OCI-M2 (cell line): ENCODE measurements around the gene CCDC38.

ENCODE experiments used
- DNase-seq: peaks from one replicate; lab custom pipeline; 2025; ENCODE audit not compliant: unreplicated experiment; lab: John Stamatoyannopoulos, UW

CCDC38 gene

DNA sequence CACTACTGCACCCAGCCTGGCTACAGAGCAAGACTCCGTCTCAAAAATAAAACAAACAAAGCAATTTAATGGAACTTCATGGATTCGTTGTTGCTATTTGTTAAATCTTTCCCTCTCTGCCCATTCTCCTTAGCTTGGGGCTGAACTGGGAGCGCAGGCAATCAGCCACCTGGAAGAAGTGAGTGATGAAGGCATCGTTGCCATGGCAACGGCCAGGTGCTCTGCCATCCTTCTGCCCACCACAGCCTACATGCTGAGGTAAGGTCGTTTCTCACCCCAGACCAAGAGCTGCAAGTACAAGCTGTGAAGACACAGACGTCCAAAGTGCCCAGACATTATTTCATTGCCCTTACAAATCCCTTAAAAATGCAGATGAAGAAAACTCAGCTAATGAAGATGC is 19.8 kb upstream of the CCDC38 start:
- no peak for DNase-seq

DNA sequence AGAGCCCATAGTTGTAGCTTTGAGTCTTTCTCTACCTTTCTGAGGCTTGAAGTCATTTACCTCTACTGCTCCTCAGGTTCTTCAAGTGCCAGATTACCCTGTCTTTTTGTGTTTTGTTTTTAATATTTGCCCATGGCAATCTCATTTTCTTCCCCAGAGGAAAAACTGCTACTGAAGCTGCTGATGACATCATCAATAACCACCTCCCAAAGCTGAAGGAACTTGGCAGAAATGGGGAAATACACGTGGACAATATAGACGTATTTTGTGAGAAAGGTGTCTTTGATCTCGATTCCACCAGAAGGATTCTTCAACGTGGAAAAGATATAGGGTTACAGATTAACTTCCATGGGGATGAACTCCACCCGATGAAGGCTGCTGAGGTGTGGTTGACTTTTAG is 17.8 kb upstream of the CCDC38 start:
- no peak for DNase-seq

DNA sequence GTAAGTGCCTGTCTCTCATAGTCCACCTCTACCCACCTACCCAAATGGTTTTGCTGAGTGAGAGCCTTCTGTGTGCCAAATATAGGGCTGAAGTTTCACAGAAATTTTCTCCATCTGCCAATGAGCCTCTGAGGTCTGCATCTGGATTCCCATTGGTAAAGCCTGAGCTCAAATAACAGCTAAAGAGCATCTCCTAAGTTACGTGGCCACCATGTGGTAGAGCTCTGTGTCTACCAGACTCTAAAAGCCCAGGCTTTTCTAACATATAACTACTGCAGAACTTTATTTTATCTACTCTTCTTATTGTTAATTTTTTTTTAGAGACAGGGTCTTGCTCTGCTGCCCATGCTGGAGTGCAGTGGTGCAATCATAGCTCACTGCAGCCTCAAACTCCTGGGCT is 16.7 kb upstream of the CCDC38 start:
- no peak for DNase-seq

DNA sequence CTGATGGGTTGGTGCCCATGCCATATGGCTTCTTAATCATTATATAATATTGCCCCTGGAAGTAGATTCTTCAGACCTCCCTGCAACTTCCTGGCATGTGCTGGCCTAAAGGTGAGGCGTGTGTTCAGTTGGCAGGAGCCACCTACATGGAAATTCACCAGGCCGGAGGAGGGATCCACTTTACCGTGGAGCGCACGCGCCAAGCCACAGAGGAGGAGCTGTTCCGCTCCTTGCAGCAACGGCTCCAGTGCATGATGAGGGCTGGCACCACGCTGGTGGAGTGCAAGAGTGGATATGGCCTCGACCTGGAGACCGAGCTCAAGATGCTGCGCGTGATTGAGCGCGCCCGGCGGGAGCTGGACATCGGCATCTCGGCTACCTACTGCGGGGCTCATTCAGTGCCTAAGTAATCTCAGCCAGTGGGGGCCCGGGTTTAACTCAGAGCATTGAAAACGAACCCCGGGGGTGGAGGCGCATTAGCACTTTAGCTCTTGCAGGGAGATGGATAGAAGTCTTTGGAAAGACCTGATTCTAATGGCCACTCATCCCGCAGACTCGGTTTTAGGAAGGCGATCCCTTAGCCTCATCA is 14.2 kb upstream of the CCDC38 start:
- DNase-seq, result no peak

DNA sequence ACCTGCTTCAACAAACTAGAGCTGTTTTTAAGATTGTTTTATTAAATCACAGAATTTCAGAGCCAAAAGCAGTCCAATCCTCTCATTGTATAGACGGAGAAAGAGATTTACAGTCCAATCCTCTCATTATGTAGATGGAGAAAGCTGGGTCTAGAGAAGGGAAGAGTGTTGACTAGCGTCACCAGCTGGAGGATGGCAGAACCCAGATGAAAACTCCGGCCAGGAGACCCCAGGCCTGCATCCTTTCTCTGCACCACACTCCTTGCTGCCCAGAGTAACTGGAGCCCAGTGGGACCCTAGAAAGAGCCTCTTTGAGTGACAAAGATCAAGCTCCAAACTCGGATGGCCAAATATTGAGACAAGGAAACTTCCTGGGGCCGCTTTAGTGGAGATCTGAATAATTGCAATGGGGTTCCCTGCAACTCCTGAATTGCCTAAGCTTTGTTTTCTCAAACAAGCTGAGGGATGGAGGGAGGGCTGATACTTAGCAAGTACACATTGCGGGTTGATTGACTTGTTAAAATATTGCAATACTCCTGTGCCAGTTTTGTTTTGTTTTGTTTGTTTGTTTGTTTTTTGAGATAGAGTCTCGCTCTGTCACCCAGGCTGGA is 13.2 kb upstream of the CCDC38 start:
- no peak for DNase-seq

DNA sequence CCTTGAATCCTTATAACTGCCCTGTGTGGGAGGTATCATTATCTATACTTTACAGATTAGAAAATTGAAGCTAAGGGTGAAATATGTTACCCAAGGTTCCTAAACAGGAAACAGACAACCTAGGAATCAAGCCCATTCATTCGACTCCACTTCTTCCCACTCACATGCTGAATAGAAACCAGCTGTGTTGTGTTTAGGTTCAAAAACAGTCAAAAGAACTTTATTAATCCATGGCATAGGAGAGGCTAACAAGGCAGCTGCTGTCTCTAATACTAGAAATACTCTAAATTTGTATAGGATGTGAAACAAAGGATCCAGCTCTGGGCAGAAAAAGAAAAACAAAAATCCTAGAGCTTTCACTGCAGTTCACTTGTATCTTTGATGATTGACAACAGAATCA is 10.6 kb upstream of the CCDC38 start:
- DNase-seq, result no peak

DNA sequence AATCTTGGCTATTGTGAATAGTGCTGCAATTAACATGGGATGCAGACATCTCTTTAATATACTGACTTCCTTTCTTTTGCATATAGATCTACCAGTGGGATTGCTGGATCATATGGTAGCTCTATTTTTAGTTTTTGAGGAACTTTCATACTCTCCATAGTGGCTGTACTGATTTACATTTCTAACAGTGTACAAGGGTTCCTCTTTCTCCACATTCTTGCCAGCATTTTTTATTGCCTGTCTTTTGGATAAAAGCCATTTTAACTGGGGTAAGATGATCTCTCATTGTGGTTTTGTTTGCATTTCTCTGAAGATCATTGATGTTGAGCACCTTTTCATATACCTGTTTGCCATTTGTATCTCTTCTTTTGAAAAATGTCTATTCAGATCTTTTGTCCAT is 9.1 kb upstream of the CCDC38 start:
- DNase-seq, result no peak

DNA sequence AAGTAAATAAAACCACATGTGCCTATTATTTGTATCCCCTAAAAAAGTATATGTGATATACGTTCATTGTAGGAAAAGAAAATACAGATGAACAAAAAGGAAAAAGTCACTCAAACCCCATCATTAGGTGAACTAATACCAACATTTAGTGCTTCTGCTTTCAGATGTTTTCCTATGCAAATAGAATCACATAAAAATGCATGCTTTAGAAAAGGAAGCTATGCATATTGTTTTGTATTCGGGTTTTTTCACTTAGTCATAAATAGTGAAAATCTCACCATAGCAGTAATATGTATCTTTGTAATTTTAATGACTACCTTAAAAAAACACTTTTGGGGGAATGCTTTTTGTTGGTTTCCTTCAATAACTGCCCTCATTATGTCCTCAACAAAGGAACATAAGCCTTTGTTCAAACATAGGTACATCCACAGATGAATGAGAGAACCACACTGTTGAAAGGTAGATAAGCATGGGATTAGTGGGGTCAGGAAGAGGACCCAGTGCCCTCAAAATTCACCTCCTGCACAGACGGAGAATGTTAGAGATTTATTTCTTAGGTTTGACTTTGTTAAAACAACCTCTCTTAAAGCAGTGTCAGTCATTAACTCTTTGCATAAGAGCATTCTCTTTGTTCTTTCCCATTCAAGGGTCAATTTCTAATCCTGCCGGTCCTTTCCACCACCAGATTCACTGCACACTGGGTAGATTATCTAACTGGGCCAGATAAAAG is 7.2 kb upstream of the CCDC38 start:
- DNase-seq, result no peak

DNA sequence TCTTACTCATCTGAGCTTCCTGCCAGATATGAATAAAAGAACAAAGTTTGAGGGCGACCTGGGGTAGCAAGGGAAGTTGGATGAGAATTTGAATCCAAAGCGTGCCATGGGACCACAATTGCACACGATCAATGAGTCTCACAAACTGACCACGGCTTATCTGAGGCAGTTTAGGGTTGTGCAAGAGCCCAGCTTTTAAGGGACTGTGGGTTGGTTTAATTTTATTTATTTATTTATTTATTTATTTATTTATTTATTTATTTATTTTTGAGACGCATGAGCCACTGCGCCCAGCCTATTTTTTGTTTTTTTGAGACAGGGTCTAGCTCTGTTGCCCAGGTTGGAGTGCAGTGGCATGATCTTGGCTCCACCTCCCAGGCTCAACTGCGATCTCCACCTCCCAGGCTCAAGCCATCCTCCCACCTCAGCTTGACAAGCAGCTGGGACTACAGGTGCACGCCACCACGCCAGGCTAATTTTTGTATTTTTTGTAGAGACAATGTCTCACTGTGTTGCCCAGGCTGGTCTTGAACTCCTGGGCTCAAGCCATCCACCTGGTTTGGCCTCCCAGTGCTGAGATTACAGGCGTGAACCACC is 1.8 kb upstream of the CCDC38 start:
- DNase-seq, result no peak

DNA sequence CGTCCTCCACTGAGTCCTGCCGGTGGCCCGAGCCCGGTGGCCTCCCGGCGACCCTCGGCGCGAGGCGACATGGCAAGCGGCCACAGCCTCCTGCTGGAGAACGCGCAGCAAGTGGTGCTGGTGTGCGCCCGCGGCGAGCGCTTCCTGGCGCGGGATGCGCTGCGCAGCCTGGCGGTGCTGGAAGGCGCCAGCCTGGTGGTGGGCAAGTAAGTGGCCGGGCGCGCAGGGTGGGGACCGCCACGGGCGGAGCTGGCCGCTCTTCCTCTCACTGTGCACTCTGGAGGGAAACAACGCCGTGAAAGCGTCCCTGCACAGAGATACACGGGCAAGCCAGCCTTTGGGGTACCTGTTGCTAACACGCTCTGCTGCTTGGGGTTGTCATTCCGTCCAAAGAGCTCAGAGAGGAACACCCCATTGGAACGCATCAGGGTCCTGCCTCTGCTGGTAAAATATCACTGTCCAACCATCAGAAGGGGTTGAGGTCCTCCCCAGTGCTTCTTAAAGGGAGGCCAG is 972 bp upstream of the CCDC38 start, which contains the start of gene AMDHD1:
Gene AMDHD1 (plus strand): TSS at position 2 of the 513 bp plus-strand sequence. CDS start 68 bp downstream, at position 70.
- no peak for DNase-seq

DNA sequence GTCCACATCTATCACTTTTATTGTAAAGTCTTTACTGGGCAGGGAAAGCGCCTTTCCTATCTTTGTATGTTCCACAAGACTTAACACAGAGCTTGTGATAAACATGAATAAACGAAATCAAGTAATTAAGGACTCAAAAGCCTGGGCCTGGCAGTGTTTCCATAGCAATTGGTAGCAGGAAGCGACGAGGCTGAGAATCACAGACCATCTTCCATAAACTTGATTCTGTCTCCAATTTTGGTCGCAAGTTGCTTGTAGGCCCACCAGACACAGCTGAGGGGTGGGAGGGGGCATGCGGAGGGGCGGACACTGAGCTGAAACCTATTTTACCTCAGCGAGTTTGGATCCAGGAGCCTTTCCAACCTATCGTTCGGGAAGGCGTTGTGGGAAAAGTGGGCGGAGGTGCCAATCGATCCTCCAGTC is 302 bp downstream of the CCDC38 start:
- DNase-seq, result no peak

DNA sequence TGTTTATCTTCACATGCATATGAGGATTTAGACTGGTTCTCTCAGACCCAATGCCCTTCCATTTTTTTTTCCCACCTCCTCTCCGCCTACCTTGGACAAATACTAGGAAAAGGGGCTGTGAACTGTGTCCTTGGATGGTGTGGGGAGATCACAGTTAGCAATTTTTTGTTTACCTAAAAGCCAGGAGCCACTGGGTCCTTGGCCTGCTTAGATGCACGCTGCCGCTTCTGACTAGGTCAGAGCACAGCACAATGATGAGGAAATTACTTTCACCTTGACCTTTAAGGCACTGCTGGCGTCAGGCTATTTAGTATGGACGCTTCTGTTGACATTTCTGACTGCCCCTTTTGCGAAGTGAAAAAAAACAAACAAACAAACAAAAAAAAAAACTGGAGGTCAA is 1.9 kb downstream of the CCDC38 start:
- DNase-seq, result no peak

DNA sequence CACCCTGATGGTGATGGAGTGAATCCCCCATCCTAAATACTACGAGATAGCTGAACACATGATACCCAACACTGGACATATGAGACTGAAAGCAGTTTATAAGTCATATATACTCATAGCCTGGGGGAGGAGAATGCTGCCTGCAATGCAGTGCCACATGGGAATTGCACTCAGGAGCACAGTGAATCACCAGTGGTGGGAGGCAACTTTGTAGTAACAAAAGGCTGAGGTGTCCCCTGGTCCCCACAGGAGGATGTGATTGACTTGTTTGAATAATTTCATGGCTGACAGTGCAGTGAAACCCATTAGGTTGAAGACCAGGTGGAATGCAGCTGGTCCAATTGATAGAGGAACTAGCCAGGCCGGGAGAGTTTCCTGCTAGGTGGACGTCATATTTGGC is 20.2 kb downstream of the CCDC38 start:
- no peak for DNase-seq

DNA sequence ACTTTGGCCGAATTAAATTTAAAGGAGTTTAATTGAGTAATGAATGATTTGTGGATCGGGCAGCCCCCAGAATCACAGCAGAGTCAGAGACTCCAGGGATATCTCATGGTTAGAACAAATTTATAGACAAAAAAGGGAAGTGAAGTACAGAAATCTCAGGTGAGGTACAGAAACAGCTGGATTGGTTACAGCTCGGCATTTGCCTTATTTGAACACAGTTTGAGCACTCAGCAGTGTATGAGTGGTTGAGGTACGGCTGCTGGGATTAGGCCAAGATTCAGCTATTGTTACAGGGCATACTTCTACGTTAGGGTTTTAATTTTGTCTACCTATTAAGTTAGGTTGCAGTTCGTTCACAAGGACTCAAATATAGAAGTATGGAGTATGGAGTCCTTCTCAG is 23.3 kb downstream of the CCDC38 start:
- DNase-seq, result no peak

DNA sequence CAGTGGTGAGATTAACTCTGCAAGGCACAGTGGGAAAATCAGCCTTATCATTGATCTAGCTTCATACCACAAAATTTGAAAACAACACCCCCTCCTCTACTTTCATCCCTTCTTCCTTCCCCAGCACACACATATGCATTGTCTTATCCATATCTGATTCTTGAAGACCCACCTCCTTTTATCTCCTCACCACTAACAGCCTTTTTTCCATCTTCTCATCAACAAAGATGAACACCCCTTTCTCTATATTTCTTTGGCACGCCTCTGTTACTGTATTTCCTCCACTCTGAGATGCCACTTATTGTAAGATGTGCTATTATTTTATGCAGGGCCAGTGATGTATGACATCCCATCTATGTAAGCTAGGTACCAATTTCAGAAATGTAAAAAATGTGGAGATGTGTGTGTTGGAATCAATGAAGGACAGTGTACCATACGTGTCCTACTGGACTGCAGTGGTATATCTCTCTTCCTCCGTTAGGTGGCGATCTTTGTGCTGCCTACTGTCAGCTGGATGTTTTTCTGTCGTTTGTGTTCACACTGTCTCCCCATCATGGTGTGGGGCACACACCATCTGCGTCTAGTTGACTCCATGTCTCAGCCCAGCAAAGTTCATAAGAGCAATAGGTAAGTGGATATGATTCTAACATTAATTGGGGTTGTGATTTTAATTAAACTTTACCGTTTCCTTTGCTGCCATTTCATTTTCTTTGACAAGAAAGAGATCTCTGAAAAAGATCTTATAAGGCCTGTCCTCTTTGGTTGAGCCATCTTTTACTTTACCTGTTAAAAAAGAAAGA is 24.0 kb downstream of the CCDC38 start:
- DNase-seq, result no peak

DNA sequence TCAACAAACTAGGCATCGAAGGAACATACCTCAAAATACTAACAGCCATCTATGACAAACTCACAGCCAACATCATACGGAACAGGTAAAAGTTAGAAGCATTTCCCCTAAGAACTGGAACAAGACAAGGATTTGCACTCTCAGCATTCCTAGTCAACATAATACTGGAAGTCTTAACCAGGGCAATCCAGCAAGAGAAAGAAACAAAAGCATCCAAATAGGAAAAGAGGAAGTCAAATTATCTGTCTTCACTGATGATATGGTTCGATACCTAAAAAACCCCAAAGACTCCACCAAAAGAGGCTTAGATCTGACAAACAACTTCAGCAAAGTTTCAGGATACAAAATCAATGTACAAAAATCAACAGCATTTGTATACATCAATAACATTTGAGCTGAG is 32.5 kb downstream of the CCDC38 start:
- DNase-seq, result no peak

DNA sequence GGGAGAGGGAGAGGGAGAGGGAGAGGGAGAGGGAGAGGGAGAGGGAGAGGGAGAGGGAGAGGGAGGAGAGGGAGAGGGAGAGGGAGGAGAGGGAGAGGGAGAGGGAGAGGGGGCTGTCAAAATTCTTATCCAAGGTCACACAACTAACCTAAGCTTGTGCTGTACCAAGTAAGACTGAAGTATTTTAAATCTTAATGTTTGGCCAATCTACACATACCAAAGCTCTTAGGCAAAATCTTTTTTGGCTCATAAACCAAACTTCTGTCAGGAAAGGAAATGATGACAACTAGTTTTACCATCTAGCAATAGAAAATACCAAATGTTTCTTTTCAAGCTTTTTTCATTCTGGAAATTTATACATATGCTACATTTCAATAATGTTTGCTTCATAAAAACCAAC is 33.8 kb downstream of the CCDC38 start:
- no peak for DNase-seq

DNA sequence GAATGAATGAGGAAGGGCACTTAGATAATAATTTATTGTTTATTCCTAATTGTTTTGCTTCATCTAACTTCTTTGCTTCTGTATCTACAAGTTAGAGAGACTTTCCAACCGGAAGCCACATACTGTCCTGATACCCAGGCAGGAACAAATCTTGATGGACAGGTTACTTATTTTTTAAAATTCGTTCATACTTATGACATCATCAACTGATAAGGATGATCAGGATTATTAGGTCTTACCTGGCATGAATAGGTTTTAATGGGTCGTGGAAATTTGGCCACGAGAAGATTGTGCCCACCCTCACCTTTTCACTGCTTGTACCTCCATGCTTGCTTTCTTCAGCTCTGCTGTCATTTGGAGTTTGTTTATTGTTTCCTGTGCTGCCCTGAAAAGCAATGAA is 44.3 kb downstream of the CCDC38 start:
- DNase-seq, result no peak

DNA sequence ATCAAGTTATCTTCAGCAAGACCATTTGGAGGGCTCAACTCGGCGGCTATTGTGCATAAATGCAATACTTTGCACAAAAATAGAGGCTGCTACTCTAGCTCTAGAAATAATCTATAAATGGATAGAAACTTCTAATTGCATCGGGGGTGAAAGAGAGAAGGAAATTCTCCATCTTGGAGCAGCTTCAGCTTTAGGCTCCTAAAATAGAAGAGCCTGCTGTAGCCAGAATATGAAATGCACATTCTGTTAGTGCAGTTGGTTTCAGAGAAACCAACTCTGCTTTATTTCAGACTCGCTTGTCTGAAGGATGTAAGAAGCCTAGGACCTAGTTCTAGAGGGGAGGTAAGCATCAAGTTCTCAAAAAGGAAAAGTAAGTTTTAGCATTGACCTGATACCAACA is 45.6 kb downstream of the CCDC38 start:
- DNase-seq, result no peak

DNA sequence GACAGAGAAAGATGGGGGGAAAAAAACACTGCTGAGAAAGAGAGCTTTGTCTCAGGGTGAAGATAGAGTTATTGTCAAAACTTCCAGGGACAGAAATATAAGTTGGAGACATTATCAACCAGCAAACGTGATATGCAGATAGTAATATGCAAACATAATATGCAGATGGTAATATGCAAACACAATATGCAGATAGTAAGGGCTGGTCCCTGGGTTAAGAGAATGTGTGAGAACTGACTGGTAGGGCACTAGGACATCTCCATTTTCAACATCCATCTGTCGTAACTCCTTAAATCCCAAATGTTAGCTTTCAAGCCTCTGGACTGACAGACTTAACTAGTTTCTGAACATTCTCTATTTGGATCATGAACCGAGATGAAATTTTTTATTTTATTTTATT is 51.5 kb downstream of the CCDC38 start:
- DNase-seq, result no peak

DNA sequence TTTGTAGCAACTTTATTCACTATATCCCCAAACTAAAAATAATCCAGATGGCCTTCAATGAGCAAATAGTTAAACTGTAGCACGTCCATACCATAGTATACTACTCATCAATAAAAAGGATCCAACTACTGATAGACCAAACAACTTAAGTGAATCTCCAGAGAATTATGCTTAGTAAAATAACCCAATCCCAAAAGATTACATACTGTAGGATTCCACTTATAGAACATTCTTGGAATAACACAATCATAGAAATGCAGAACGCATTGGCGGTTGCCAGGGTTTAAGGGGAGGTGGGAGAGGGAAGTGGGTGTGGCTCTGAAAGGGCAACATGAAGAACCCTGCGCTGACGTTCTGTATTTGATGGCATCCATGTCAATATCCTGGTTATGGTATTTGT is 55.1 kb downstream of the CCDC38 start:
- no peak for DNase-seq
